H54 (cell line): ENCODE results near the gene DENND2D.

ENCODE experiments used
- DNase-seq: peaks from one replicate; pipeline ENCODE4 v3.0.0; 2011; ENCODE audit warnings: low spot score, mixed read lengths; ENCODE audit not compliant: insufficient read length
- FAIRE-seq: peaks from 3 replicates; lab custom pipeline; 2011; peaks lifted over from hg19 to GRCh38; lab: Jason Lieb, UNC
- POLR2A ChIP-seq: IDR thresholded peaks from 2 replicates; pipeline ENCODE4 v1.6.1; 2011; ENCODE audit warnings: low read depth, mild to moderate bottlenecking, low read length

The DENND2D gene

GRCh38 chr1:111191496-111191895, 8.9 kb downstream of the DENND2D start:
- no peak for FAIRE-seq
- DNase-seq: peak; percentile 50
- TF ChIP-seq POLR2A: no peak

GRCh38 chr1:111190931-111191451, 9.5 kb downstream of the DENND2D start:
- no peak for TF ChIP-seq POLR2A
- FAIRE-seq (no peak), DNase-seq (no peak)

DNA sequence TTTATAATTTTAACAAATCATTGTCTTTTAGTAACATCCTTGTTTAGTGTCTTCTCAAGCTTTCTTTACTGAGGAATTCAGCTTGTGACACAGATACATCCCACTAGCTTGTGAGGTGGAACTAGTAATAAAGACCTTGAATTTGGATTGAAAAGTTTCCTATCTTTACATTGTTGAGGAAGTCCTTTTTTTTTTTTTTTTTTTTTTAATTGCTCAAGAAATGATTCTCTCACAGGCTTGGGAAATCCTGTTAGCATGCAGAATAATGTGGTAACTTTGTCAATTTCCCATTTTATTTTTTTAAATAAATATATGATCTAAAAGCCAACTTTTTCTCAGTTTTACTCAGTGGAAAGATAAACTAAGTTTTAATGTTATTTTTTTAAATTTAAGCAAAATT, 15.8 kb downstream of the DENND2D start:
- no peak for TF ChIP-seq POLR2A
- DNase-seq: no peak
- FAIRE-seq: no peak

DNA sequence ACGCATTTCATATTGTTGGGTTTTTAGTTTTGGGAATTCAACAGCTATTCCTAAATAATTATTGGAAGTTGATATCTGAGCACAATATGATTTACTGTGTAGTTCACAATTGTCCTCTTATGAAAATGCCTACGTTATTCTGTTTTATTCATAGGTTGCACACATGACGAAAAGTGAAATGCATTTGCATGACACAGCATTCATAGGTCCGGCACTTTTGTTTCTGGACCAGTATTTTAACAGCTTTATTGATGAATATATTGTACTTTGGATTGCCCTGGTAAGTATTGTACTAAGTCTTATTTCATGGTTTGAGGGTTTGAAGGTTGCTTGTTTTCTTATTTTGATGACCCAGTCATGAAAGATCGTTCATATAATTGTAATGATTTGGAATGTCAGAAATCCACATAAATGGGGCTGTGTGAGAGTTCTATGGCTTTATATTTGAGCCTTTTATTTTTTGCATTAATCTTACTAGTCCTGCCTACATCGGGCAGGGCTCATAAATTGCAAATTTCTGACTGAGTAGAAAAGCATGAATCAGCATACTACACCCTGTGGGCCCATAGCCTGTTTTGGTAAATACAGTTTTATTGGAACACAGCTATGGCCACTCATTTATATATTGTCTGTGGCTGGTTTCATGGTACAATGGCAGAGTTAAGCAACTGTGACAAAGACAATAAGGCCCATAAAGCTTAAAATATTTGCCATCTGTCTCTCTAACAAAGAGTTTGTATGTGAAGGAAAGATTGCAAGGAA, 17.0 kb downstream of the DENND2D start:
- TF ChIP-seq POLR2A: no peak
- no peak for FAIRE-seq
- no peak for DNase-seq

DNA sequence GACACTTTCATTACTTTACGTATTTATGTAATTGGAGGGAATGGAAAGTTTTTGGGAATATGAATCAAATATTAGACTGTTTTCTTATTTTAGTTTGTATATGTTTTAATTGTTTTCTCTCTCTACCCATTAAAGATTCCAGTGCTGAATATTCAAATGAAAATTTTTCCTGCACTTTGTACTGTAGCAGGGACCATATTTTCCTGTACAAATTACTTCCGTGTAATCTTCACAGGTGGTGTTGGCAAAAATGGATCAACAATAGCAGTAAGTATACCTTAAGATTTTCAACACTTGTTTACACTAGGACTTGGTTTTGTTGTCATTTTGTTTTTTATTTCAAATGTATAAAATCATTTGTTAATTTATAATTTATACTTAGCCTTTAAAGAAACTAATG, 18.4 kb downstream of the DENND2D start:
- TF ChIP-seq POLR2A: no peak
- DNase-seq (no peak), FAIRE-seq (no peak)

DNA sequence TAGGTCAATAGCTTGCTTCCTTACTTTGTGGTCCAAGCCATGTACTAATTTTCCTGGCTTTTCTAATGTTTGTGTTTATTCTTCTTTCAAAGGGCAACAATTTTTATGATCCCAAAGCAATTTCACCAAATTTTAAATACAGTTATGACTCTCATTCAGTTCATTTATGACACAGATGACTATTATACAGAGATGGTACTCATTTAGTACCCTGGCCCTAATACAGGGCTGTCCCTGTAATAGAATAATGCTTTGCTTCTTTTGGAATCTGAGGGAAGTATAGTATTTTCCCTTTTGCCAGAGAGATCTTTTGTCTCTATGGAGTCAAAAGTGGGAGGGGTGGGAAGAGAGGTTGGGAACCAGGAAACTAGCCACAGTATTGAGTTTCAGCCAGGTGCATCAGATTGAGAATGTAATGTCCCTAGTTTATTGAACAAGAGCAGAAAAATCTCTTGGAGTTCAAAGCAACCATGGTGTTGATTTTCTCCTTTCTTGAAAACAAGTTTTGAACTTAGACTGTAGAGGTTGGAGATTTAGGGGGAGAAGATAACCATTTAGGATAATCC, 20.4 kb downstream of the DENND2D start:
- no peak for TF ChIP-seq POLR2A
- no peak for FAIRE-seq
- DNase-seq: no peak

DNA sequence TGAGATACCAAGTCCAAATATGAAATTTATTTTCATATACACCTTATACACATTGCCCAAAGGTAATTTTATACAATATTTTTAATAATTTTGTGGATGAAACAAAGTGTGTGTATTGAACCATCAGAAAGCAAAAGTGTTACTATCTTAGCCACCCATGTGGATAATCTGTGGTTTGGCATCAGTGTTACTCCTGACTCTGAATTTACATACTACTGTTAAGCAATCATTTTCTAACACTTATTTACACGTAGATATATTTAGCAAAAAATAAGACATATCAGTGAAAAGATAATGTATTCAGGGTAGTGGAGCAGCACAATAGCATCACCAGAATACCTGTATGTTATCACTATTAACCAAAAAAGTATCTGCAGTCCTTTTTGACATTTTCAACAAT, 23.8 kb downstream of the DENND2D start:
- DNase-seq (no peak), FAIRE-seq (no peak)
- TF ChIP-seq POLR2A: no peak

DNA sequence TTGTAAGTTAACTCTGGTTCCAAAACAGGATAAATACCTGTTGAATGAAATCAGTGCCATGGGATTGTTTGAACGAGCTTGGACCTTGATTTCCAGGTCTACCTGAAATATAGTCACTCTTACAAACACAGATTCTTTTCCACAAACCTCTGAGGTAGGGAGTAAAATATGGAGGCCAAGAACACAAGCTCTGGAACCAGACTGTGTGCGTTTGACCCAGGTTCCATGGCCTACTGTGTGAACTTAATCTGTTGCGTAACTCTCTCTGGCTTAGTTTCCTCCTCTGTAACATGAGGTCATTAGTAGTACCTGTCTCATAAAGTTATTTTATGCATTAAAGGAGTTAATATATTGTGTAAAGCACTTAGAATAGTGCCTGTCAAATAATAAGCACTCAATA, 25.1 kb downstream of the DENND2D start:
- DNase-seq (no peak), FAIRE-seq (no peak)

GRCh38 chr1:111174070-111174469, 26.4 kb downstream of the DENND2D start:
- FAIRE-seq (no peak), DNase-seq (no peak)
- no peak for TF ChIP-seq POLR2A

More for the DNA sequence above, 25.1 kb downstream of the DENND2D start:
- no peak for TF ChIP-seq POLR2A

DNA sequence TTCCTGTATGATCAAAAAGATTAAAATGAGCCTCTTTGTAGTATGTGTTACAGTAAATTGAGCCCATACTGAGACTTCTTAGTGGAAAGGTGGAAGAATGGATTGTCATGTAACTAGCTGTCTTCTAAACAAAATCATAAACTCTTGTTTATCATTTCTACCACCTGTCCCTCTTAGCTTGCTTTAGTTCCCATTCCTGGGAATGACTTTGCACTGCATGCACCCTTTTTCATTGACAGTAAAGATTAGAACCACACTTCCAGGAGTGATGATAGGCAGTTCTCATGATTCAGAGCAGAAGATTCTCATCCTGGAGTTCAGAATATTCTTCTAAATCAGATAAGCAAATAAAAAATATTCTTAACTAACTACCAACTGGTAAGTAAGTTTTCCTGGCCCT, 28.0 kb downstream of the DENND2D start:
- no peak for TF ChIP-seq POLR2A
- DNase-seq: no peak
- no peak for FAIRE-seq

DNA sequence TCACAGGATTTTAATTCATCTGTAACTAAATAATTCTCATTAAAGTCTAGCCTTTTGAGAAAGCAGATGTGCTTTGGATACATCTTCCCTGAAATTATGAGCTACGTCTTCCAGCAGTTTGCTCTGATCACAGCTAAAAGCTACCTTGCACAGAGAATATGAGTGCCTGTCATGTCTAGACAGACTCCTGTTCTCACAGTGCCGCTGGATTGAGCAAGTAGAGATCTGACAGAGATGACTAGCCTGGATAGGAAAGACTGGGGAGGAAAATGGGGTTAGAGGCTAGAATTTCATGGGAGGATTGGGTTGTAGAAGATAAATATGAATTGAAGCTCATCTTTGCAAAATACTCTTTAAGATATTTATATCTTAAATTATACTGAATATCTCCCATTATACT, 36.3 kb downstream of the DENND2D start:
- no peak for TF ChIP-seq POLR2A
- FAIRE-seq (no peak), DNase-seq (no peak)

- DNase-seq (no peak), FAIRE-seq (no peak)
- TF ChIP-seq POLR2A: no peak
Observed at GRCh38 chr1:111163363-111163762, 37.1 kb downstream of the DENND2D start.

DNA sequence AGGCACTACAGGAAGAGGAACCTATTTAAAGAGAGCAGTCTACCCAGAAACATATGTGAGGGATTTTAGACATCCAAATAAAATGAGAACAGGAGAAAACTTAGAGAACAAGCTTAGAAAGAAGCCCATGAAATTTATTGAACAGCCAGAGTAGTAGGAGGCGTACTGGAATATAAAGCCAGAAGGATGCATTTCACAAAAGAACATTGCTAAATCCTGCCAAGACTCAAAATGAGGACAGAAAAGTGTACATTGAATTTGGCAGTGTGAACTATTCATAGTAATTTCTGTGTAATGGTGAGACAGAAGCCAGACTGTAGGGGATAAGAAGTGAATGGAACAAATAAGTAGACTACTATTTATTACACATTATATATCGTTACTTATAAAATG, 38.0 kb downstream of the DENND2D start:
- TF ChIP-seq POLR2A: no peak
- FAIRE-seq (no peak), DNase-seq (no peak)

GRCh38 chr1:111161843-111162487, 38.5 kb downstream of the DENND2D start:
- no peak for DNase-seq
- no peak for FAIRE-seq
- TF ChIP-seq POLR2A: no peak
